ENCODE results near the gene AHSA1.

Gene AHSA1

DNA sequence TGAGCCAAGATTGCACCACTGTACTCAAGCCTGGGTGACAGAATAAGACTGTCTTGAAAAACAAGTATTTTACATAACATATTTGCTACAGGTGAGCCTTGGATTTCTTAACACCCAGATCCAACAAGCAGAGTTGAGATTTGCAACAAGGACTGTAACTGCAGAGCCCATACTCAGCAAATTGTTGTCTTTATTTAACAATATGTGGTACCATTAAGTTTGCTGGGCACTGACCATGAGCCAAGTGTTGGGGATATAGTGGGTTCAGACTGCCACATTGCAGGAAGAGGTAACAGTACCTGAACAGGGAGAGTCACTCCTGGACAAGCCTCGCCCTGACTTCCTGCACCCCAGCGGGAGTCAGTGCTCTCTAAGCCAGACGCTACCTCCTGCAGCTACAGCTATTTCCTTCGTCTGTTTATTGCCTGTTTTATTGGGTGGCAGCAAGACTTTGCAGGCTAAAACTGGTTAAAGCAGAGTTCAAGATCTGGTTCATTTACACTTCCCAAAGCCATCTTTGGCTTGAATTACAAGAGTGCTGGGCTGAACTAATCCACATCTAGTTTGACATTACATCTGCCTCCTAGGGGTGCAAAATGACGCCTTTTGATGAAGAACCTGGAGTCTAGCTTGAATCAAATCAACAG, 12.5 kb downstream of the AHSA1 start:
- in situ Hi-C loops (cut with MboI; ENCODE audit: low sequenced_read_pairs), result loop anchor here (25.0 kb wide), 1 partner anchor 242 kb away; the partner anchor contains the start of genes ALKBH1 and SLIRP

DNA sequence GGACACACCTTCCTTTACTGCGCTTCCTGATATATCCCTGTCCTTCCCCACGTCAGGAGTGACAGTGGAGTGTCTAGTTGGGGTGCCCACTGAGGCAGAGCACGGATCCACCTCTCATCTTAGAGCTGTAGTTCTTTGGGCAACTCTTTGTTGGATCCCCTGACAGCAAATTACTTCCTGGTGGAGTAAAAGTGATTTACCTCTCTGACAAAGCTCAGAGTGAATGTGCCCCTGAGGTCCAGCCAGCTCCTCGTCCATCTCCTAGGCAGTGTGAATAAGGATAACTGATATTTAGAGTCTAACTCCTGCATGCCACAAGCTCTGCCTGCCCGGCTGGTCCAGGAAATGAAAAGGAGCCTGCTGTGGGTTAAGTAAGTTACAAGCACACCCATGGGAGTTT, 16.0 kb downstream of the AHSA1 start:
- in situ Hi-C loops (cut with MboI; ENCODE audit: low sequenced_read_pairs), result loop anchor here (25.0 kb wide), 1 partner anchor 238 kb away; the partner anchor contains the start of genes ALKBH1 and SLIRP

DNA sequence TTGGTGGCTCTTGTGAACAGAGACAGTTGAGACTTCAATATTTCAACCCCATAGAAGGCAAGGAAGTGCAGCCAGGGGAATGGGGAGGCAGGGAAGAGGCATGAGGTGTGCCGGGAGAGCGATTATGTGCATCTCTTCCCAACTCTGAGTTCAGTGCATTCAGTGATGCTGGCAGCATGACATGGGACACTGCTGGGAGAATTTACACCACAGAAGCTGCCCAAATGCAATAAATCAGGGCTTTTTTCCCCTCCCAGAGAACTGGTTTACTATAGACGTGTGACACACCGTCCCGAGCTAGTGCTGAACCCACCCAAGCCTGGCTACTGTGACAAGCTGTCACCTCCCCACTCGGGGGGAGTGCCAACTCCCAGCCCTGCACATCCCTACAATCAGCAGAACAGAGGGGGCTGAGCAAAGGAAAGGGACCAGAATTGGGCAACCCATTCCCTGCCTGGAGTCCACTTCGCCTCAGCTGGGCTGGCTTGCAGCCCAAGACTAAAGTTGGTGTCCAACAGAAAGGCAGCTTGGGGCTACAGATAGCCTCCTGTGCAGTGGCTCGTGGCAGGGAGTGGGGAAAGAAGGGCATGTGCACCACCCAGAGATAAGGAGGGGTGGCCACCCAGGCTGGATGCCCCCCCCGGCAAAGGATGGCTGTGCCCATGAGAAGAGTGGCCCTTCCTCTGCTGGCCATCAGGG, 16.7 kb downstream of the AHSA1 start:
- in situ Hi-C loops (cut with MboI; ENCODE audit: low sequenced_read_pairs), result loop anchor here (25.0 kb wide), 1 partner anchor 238 kb away; the partner anchor contains the start of genes ALKBH1 and SLIRP

DNA sequence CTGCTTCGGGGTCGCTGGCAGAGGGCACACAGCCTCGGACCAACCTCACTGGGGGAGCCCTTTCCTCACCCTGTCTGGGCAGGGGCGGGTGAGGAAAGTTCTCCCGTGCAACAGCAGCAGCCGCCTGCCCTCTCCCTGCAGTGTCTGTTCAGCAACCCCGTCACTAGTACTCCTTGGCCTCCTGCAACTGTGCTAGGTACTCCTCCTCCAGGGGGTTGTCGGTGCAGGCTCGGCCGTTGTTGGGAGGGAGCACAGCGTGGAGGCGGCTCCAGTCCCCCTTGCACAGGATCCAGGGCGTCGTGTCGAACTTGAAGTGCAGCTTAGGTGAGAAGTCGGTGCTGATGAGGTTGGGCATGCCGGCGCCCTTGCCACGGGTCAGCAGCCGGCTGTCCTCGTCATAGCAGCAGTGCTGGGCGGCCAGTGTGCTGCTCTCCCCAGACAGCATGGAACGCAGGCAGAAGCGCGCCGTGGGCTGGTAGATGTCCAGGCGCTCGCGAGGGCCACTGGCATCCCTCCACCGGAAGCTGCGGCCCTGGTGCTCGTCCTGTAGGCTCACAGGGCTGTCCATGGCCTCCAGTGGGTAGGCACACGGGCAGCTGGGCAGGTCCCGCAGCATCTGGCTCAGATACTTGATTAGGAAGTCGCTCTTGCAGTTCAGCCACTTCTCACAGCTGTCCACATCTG, 17.7 kb downstream of the AHSA1 start:
- in situ Hi-C loops (cut with MboI; ENCODE audit: low sequenced_read_pairs), result no loop called here

DNA sequence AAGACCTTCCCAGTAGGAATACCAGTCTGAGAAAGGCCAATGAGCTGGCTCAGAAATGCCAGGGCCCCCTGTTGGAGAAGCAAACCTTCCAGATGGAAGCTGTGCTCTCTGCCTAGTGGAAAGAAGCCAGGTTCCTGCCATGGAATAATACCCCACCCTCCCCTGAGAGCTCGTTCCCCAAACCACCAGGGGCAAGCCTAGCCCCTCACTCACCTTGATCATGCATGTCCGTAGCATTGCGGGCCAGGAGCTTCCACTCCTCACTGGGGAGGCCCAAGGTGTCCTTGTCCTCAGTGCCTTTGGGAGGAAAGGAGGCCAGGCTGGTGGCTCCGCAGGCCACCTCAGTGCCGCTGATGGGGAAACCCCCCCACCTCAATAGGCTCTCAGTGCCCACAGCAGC, 20.1 kb downstream of the AHSA1 start:
- in situ Hi-C loops (cut with MboI; ENCODE audit: low sequenced_read_pairs), result no loop called here

DNA sequence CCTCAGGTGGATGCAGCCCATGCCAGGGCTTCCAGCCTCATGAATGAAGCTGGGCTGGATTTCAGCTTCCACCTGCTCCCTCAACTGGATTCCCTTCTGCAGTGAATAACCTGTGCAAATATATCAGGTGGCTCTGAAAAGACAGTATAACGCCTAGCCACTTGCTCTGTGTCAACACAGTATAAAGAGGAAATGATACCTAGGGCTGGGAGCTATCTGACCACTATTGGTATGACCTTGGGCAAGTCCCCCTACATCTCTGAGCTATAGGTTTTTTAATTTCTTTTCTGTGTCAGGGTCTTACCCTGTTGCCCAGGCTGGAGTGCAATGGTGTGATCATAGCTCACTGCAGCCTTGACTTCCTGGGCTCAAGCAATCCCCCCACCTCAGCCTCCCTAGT, 20.9 kb downstream of the AHSA1 start:
- in situ Hi-C loops (cut with MboI; ENCODE audit: low sequenced_read_pairs), result no loop called here

DNA sequence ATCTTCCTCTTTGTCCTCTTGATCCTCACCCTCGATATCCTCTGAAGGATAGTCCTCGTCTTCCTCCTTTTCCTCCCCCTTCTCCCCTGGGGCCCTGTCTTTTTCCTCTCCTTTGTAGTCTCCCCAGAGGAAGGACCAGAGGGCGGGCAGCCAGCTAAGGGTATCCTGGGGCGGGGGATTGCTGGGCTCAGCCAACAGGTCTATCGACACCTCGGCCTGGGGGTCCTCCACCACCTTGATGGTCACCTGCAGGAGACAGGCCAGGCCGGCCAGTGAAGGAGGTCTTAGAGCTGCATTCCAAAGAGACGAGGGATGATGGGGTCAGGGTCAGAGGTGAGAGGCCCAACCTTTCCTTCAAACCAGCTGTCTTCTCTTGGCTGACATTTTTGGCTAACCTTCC, 24.5 kb downstream of the AHSA1 start:
- in situ Hi-C loops (cut with MboI; ENCODE audit: low sequenced_read_pairs), result no loop called here

DNA sequence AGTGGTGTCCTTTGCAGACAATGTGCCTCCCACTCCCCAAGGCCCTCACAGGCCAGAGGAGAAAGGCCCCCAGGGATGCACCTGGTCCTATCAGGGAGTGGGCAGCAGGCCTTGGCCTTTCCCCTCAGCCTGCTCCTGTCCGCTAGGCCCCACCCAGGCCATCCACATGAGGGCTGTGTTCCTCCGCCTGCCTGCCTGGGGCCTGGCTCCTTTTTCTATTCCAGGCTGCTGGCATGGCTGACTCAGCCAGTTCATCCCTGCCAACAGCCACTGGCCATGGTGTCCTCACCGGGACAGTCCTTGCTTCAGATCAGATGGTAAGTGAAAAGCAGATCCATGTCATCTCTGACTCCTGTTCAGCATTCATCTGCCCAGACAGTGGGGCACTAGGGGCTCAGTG, 27.4 kb downstream of the AHSA1 start:
- in situ Hi-C loops (cut with MboI; ENCODE audit: low sequenced_read_pairs), result no loop called here

DNA sequence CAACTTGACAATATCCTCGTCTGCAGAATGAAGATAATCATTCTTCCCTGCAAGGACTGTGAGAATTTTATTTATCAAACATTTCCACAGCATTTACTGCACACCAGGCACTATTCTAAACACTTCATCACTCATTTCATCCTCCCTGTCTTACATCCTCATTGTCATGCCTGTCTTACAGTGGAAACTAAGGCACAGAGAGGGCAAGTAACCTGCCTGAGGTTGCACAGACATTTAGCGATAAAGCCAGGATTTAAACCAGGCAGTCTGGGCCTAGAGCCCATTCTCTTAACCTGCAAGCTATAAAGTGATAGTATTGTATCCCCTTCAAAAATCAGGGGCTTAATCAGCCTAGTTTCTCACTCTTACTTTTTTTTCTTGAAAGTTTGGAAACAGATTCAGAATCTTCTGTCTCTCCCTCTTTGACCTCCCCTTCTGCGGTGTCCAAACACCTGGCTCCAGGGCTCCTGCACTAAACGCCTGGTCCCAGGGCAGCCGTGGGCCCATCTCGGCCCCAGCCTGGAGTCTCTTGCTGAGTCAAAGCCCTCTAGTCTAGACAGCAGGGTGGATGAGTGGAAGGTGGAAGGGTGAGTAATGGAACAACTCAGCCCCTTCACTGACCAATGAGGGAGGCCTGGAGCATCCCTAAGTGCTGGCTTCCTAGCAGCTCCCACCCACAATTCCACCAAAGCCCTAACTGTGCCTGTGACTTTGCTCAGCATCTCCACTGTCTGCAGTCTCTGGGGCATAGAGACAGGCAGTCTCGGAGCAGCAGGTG, 28.2 kb downstream of the AHSA1 start:
- in situ Hi-C loops (cut with MboI; ENCODE audit: low sequenced_read_pairs), result no loop called here

DNA sequence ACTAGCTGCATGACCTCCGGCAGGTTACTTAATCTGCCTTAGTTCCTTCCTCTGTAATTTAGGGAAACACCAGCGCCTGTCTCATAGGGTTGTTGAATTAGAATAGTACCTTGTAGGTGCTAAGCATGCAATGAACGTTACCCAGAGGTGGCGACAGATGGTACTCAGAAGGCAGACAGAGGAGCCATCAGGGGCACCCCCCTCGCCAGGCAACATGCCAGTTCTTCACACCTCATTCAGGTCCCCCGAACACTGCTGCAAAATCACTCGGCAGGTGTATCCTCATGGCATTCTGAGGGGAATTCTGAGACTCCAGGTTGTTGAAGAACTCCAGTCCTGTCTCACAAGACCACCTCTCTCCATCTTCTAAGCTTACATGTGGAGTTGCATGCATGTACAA, 30.7 kb downstream of the AHSA1 start:
- in situ Hi-C loops (cut with MboI; ENCODE audit: low sequenced_read_pairs), result no loop called here

DNA sequence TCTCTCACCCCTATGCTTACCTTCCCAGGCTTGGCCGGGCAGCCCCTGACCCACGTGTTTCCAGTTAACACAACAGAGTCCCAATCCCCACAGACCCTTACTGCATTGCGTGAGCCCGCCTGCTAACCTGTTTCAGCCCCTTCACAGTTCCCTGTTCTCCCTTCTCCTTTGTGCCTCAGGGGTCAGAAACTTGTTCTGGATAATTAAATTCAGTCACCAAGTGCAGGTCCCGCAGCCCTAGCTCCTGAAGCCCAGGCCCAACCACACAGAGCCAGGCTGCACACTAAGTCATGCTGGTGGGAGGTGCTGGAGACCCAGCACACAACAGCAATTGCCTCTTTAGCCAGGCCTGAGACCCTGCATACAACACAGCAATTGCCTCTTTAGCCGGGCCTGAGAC, 31.1 kb downstream of the AHSA1 start:
- in situ Hi-C loops (cut with MboI; ENCODE audit: low sequenced_read_pairs), result no loop called here

DNA sequence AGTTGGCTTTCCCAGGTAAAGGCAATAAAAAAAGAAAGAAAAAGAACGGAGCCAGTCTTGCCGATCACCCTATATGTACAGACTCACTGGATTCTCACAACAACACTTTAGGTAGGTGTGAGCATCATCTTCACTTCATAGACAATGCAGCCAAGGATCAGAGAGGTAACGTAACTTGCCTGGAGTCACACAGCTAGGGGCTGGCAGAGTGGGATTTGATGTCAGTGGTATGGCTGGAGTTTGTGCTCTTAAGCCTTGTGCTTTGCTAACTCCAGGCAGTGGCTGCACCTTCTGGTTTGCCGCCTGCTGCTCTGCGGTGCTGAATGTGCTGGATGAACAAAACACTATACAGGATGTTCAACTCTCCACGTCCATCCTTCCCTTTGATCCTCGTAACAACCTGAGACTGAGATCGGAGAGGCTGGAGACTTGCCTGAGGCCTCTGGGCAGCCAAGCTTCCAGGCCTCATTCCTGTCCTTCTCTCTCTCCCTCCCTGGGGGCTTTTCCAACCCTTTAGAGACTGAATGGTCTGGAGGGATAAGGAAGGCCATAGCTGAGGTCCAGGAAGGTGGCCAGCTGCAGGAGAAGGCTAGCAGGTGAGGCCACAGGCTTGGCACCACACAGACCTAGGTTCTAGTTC, 32.6 kb downstream of the AHSA1 start:
- in situ Hi-C loops (cut with MboI; ENCODE audit: low sequenced_read_pairs), result no loop called here

DNA sequence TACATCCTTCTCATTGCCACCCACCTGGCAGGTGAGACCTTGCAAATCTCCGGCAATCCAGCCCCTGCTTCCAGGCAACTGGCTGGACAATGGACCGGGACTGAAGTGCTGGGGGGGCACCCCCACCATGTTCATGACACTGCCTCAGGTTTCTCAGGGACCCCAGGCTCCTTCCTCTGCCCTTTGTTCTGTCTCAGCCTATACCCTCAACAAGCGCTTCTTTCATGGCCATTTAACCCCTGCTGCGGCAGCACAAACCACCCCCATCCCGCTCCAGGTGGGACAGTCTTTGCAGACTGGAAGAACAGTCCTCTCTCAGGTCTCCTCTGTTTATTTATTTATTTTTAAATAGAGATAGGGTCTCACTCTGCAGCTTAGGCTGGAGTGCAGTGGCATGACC, 33.2 kb downstream of the AHSA1 start:
- in situ Hi-C loops (cut with MboI; ENCODE audit: low sequenced_read_pairs), result no loop called here

DNA sequence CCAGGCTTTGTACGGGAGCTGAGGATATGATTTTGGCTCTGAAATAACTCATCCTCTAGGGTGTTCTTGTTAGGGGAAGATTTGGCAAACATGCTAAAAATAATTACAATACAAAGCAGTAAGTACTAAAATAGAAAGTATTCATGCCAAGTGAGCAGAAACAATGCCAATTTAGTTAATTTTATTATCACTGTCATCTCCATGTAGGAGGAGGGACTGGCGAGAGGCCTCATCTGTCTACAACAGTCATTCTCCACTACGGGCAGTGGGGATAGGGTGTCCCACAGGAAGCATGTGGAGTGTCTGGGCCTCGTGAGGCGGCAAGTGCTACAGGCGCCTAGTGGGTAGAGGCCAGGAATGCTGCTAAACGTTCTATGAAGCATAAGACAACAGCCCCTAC, 37.4 kb downstream of the AHSA1 start:
- in situ Hi-C loops (cut with MboI; ENCODE audit: low sequenced_read_pairs), result no loop called here

DNA sequence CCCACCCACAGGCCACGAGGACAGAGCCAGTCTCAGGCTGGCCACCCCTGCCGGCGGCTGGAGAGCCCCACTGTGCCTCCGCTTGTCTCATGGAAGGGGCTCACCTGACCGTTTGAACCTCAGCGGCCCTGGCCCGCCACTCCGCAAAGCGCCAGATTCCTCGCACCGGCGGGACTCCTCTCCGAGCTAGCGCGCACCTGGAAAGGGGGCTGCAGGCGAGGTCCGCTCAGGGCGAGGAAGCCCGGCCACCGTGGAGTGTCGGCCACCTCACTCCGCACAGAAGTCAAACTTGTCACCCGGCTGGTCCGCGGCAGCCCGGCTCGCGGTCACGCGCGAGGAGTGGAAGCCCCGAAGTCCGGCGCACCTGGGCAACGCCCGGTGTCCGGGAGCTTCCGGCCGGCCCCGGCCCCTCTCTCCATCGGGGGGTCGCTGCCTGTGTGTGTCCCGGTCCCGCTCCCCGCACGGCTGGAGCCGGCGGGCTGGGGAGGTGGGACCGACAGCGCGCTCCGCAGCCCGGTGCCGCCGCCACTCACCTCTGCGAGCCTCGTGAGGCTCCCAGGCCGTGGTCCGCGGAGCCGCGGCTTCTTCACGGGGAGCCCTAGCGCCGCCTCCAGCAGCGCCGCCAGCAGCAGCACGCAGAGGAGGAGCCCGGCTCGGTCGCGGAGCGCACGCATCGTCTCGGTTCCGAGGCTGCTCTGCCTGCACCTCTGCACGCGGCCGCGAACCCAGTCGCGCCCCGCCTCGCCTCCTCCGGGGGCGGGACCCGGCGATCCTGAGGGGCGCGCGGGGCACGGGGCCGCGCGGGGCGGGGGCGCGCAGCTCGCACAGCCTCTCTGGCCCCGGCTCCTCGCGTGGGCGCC, 40.5 kb downstream of the AHSA1 start, which contains the start of gene ISM2:
TSS of gene ISM2 (minus strand) at position 697 of the 860 bp plus-strand sequence. CDS start at position 674, 23 bp downstream.
- in situ Hi-C loops (cut with MboI; ENCODE audit: low sequenced_read_pairs), result no loop called here

DNA sequence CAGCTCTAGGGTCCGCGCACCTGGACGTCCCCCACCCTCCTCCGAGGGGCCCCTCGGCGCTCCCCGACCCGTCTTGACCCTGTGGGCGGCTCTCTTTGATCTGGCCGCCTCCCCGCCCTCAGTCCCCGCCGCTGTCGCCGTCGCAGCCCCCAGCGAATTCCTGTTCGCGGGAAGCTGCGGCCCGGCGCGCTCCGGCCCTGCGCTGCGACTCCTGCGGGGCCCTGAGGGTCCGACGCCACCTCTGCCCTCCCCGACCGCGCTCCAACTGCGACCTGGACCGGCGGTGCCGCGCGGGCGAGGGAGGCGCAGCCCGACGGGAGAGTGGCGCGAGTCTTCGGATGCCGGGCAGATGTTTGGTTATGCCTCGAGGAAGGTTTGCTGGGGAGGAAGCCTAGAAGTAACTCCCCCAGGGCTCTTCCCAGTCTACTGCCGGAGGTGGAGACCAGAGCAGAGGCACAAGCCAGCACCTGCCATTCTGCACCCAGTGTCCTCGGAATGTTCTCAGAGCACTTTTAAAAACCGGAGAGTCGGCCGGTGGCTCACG, 41.2 kb downstream of the AHSA1 start:
- in situ Hi-C loops (cut with MboI; ENCODE audit: low sequenced_read_pairs), result no loop called here

DNA sequence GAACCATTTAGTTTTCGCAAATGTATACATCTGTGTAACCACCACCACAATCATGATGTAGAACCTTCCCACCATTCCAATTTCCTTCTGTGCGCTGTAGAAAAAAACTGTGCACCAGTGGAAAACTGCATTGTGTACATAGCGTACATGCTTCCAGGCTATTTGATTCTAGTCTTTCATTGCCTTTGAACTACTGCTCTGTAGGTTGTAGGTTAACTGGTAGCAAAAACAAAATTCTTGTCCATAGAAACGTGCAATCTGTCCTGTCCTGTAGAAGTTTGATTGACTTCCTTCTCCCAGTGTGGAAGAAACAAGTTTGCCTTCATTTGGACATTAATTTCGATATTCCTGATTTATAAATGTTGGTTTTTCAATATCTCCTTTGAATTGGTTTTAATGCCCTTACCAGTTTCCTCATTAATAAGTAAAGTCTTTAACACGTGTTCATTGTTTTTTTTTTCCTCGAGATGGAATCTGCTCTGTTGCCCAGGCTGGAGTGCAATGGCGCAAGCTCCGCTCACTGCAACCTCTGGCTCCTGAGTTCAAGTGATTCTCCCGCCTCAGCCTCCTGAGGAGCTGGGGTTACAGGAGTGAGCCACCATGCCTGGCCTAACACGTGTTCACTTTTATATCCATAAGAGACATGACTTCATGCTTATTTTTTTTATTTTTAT, 44.4 kb downstream of the AHSA1 start:
- in situ Hi-C loops (cut with MboI; ENCODE audit: low sequenced_read_pairs), result no loop called here

DNA sequence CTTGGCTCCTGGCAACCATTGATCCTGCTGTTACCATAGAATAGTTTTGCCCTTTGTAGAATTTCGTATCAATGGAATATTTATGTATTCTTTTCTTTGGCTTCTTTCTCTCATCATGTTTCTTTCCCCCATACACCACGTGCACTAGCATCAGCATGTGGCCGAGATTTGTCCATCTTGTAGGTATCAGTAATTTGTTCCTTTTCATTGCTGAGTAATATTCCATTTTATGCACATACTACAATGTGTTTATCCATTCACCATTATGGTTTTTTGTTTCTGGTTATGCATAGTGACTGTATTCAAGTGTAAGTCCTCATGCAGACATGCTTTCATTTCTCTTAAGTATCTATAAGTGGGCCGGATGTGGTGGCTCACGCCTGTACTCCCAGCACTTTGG, 45.2 kb downstream of the AHSA1 start:
- in situ Hi-C loops (cut with MboI; ENCODE audit: low sequenced_read_pairs), result no loop called here

DNA sequence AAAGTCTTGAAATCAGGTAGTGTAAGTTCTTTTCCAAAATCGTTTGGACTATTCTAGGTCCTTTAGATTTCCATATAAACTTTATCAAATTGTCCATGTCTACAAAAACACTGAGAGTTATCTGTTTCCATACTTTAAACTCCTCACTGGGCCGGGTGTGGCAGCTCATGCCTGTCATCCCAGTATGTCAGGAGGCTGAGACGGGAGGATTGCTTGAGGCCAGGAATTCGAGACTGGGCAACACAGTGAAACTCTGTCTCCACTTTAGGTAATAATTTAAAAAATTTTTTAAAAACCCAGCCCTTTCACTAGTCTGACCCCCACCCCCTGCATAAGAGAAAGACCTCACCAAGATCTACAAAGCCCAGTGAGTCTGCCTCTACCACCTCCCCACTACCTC, 47.1 kb downstream of the AHSA1 start:
- in situ Hi-C loops (cut with MboI; ENCODE audit: low sequenced_read_pairs), result no loop called here

All from HL-60/S4 treated with phorbol 12-myristate 13-acetate at 8.2 ng/mL for 4 days and 3 days (cell line).